ENCODE results near the gene OTOL1.

DNA sequence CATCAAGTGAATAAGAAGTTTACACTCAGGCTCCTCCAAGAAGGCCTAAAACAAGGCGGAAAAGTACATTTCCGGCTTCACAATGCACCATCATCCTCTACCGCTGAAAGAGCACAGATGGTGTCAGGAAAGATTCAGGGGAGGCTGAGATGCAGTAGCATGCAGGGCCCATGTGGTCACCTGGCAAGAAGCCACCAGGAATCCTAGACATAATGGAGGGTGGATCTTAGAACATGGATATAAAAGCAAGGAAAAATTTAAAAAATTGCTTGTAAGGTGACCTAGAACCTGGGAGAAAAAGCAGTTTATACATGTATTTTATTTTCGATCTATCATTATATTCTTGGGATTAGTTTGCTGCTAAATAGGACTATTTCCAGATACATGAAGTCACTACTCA is 21.9 kb upstream of the OTOL1 start:
- TF ChIP-seq, protein P1, sequence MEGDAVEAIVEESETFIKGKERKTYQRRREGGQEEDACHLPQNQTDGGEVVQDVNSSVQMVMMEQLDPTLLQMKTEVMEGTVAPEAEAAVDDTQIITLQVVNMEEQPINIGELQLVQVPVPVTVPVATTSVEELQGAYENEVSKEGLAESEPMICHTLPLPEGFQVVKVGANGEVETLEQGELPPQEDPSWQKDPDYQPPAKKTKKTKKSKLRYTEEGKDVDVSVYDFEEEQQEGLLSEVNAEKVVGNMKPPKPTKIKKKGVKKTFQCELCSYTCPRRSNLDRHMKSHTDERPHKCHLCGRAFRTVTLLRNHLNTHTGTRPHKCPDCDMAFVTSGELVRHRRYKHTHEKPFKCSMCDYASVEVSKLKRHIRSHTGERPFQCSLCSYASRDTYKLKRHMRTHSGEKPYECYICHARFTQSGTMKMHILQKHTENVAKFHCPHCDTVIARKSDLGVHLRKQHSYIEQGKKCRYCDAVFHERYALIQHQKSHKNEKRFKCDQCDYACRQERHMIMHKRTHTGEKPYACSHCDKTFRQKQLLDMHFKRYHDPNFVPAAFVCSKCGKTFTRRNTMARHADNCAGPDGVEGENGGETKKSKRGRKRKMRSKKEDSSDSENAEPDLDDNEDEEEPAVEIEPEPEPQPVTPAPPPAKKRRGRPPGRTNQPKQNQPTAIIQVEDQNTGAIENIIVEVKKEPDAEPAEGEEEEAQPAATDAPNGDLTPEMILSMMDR (IDR thresholded peaks at IDR 0.05; ENCODE audit: borderline replicate concordance, extremely low read depth, low read length, poor library complexity, severe bottlenecking), result no peak
- TF ChIP-seq EZH2 (IDR thresholded peaks at IDR 0.05; ENCODE audit: borderline replicate concordance, low read depth, low read length, severe bottlenecking), result no peak

Measured in DND-41 (cell line).